SKM-1 treated with dmso at 0.1 percent for 144 hours (cell line): Measurements from ENCODE around the gene C6.
"Not testable (repeated sequence)": the region's sequence is repeated elsewhere in the genome, so short reads cannot be mapped to it uniquely, and the experiment has no call there.

Source experiments
- DNase-seq: peaks from one replicate; lab custom pipeline; 2025; ENCODE audit not compliant: unreplicated experiment; lab: John Stamatoyannopoulos, UW

C6 gene

DNA sequence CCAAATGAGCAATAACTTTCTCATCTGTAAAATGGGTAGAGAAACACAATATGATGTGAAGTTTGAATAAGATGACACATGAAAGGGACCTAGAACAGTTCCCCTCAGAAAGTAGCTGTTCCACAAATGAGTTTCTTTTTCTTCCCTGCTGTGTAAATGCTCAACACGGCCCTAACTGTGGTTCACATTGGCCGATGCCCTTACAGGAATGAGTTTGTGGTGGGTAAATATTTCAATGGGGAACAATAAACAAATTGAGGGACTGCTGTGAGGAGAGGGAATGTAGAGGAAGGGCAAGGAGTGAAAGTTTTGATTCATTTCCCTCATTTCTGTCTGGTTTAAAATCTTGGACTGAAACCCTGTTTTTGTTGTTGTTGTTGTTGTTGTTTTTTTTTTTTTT lies 12.8 kb downstream of the C6 start:
- no peak for DNase-seq

DNA sequence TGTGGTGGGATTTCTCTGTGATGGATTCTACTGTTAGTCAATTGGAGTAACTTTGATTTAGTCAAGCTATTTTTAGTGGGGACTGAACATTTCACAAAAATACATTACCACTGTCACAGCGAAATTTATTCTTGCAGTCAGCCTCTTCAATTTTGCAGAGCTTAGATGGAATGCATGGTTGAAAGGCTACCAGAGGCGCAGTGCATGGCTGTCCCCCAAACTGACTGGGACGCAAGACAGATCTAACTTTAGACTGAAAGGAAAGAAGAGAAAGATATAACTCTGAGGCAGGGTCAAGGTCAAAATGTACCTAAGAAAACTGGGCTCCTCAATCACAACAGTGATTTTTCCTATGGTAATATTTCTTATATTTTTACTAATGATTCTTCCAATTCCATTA lies 13.7 kb downstream of the C6 start:
- no peak for DNase-seq

DNA sequence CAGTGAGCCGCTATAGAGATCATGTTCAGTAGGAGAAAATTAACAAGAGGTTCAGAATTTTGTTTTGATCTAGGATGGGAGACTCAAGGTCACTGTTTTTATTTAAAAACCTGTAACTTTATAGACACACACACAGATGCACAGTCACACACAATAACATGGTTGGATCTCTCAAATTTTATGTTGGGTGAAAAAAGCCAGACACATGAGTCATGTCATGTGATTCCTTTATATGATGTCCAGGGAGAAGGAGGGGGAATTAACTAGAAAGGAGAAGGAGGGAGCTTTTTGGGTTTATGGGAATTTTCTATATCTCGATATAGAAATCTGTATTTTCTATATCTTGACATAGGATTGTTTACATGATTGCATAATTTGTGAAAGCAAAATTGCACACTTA lies 17.1 kb downstream of the C6 start:
- DNase-seq = no peak

DNA sequence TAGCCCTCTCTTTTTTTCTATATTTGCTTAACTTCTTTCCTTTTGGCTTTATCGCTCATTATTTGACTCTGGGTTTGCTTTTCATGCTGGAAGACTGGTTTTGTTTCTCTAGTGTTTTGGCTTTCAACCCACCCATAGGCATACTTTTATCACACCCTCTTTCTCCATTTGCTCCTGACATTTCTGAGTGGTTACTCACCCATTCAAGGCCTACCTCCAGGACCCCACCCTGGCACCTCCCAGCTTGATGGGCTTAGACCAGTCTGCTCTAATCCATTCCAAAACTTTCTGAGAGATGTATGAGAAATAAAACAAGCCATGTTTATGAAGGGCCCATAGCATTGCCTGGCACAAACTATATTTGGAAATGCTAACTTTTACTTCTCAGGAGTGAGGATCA lies 18.1 kb downstream of the C6 start:
- DNase-seq = no peak

DNA sequence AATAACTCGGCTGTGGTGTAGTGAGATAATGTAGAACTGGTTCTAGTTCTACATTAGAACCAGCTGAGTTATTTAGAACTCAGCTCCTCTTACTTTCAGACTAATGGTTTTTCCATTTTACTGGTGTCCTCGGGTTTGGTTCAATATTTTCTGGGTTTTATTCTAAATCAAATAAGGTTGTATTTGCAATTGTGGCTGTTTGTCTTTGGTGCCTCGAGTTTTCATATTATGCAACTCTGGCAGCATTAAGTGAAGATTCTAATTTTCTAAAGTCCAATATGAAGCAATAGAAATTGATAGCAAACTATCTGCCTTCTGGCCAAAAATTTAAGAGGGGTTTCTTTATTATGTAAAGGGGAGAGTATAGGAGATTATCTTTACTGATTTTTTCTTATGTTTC lies 19.0 kb downstream of the C6 start:
- no peak for DNase-seq

DNA sequence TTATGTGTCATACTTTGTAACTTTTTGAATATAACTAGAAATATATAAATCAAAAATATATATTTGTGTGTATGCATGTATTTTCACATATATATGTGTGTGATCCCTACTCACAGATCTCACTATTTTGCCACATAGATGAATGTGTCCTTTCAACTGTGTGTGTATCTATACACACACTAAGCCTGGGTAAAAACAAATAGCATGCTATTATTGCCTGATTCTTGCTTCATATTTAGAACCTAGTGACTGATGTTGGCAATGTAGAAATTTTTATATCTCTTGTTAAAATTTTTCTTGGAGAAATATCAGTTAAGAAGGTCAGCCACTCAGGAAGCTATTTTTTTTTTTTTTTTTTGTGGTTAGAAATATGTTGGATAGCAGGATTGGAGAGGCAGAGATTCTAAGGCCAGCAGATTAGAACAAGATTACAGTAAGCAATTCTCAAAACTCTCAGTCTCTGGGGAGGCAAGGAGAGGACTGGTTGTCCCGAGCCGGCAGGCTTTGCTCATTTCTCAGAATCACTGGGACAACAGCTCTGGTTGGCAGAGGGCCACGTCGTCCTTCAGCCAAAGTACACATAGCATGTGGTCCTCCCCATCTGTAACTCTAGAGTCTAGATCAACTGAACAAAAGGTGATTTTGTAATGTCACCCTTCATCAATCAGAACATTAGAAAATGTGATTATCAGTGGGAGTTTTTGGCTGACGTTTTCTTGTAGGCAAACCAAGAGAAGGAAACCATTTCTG lies 19.7 kb downstream of the C6 start:
- DNase-seq = no peak

DNA sequence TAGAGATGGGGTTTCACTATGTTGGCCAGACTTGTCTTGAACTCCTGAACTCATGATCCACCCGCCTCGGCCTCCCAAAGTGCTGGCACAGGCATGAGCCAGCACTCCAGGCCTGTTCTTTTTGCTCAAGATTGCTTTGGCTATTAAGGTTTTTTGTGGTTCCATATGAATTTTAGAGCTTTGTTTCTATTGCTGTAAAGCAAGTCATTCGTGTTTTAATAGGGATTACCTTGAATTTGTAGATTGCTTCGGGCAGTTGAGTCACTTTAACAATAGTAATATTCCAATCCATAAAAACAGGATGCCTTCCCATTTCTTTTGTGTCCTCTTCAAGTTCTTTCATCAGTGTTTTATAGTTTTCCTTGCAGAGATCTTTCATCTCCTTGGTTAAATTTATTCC lies 22.1 kb downstream of the C6 start:
- no peak for DNase-seq

DNA sequence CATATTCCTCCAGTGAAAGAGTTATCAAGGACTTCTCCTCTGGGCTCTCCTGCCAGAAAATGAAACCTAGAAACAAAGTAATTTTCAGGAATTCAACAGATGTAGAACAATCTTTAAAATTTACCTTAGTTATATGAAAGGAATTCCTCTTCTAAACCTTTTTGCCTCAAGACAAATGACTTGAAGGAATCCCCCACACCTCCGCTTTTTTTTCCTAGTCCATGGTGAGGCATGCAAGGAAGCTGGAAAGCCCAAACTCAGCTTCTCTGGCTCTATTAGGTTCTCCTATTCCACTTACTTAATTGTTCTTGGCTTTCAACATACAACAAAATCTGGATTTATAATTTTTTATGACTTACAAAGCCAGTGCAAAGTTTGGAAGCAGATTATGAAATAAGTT lies 27.2 kb downstream of the C6 start:
- no peak for DNase-seq

DNA sequence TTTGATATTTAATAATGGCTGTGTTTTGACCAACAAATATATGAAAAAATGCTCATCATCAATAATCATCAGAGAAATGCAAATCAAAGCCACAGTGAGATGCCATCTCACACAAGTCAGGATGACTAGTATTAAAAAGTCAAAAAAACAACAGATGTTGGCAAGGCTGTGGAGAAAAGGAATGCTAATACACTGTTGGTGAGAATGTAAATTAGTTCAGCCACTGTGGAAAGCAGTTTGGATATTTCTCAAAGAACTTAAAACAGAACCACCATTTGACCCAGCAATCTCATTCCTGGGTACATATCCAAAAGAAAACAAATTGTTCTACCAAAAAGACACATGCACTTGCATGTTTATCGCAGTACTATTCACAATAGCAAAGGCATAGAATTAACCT lies 30.0 kb downstream of the C6 start:
- not testable (repeated sequence) for DNase-seq

DNA sequence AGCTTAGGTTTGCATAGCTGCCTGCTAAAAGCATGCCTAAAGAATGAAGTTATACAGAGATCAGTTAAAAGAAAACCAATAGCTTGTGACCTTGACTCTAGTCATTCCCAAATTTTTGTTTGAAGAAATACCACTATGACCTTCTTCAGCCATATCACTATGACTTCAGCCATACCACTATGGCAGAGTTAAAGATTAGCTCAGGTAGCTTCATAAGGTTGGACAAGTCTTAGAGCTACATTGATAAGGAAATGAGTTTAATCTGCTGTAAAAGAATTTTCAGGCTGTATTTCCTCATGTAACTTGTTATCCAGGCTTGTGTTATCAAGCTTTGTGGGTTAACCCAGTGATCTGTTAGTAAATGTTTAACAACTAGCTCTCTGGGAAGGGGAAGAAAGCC lies 30.7 kb downstream of the C6 start:
- DNase-seq = no peak

DNA sequence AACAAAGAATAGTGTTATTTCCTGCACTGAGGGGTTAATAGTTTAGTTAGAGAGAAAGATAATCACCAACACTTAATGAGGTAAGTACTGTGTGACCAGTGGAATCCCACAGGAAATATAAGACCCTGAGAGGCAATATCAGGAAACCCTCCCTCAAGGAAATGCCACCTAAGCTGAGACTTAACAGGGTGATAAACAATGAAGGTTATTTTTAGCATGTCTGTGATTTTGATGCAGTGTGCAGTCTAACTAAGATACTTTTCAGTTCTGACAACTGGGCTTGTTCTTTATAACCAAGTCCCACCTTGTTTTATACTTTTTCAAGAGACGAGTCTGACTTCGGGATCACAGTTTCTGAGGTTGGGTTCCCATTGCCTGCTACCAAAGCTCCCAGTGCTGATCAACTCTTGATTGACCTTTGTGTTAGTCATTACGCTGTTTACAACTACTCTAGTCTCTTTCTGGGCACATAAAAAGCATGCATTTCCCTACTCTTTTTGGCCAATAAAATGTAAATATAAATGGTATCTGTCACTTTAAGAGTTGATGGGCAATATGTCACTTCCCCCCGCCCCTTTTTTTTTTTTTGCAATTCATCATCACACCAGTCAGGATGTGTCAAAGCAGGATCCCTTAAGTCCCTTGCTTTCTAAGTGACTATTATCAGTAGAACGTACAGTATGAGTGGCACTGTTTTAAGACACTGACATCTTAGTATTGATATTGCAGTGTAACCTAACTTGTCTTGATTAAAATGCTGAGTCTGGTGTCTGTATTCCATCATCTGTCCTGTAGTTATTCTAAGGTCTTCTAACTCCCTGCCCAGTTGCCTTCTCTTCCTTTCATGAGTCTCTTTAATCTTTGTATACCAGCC lies 31.4 kb downstream of the C6 start:
- no peak for DNase-seq

DNA sequence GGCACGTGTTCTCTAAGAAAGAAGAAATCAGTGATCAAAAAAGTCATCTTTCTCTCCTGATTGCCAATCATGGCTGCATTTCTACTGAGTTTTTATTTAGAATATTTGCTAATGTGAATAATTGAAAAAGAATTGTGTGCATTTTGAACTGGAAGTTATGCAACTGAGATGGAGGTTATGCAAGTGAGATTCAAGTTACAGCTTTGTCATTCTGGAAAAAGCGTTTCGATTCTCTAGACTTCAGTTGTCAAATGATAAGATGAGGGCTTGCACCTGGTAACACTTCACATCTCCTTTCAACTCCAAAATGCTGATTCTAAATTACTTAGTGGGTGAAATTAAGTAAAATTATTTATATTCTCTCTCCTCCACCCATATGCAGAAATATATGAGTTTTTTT lies 36.4 kb downstream of the C6 start:
- DNase-seq = no peak

DNA sequence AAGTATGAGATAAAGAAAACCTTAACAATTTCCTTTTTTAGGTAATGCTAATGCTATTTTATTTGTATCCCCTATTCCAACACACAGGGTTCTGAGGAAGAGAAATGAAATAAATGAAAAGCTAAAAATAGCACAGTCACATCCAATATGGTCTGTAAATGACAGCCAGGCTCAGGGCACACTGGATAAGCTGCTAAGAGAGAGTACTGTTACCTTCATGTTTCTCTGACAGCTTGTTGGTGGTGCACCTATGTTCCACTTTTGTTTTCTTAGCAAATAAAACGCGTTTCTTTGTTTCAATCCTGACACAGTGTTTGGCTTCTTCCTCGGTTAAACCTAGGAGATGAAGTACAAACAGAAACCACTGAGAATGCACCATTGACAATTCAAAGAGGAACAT lies 41.3 kb downstream of the C6 start:
- no peak for DNase-seq

DNA sequence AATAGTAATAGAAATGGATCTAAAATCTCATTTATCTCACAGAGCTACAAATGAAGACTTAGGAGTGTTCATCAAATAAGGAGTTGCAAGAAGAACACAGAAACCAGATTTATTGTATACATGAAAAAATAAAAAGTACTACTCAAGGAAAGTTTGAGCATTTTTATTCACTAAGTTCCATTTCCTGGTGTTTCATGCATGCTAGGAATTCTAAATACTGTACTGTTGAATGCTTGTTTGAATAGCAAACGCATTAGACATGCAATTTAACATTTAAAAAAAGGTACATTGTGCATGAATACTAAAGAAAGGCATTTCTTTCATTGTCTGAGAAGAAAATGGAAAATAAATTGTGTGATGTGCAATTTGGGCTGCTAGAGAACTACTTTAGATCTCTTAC lies 52.1 kb downstream of the C6 start:
- DNase-seq = no peak

DNA sequence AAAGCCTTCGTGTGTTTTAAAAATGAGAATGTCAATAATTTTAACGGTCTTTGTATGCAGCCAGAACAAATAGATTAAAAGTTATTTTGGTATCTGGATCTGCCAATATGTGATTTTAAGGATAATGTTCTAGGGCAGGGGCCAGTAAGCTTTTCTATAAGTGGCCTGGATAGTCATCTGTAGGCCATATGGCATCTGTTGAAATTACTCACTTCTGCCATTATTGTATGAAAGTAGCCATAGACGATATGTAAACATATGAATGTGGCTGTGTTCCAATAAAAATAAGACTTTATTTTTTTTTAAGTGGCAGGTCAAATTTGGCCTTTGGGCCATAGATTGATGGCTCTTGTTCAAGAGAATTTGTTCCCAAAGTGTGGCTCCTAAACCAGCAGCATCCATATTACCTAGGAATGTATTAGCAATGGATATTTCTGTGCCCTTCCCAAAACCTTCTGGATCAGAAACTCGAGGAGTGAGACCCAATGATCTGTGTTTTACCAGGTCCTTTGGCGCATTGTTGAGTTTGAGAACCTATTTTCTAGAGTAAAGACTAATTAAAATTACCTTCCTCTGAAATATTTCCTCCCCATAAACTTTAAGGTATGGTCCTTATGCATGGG lies 55.9 kb downstream of the C6 start:
- DNase-seq = no peak

DNA sequence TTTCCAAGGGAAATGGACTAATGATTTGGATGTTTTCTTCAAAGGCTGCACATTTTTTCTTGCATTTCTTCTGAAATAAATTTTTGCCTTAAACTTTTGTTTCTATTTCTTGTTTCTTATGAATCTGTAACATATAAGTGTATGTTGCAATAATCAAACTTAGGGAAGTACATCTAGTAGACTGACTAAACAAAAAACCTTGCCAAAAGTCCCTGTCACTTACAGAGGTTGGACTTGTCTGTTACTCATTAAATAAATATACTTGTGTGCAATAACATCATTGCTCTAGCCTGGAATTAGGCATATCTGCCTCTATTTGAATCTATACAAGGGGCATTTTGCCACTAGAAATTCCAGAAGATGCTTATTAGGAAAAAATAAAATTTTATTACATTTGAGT lies 56.6 kb downstream of the C6 start:
- DNase-seq = no peak

DNA sequence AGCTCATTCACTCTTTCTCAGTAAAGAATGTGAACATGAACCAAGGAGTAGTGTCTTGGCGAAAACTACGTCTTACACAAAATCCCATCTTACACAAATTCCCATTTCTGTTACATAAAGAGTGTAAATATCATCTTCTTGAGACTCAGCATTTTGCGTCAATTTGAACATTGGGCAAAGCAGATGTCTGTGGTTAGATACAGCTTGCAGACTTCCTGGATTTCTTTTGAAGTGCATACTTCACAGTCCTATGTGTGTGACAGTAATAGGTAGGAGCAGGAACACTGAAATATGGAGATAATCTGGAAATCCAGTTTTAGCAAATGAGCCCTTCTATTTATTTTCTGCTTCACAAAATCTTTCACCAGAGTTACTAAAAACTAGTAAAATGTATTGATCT lies 58.8 kb downstream of the C6 start:
- DNase-seq = no peak

DNA sequence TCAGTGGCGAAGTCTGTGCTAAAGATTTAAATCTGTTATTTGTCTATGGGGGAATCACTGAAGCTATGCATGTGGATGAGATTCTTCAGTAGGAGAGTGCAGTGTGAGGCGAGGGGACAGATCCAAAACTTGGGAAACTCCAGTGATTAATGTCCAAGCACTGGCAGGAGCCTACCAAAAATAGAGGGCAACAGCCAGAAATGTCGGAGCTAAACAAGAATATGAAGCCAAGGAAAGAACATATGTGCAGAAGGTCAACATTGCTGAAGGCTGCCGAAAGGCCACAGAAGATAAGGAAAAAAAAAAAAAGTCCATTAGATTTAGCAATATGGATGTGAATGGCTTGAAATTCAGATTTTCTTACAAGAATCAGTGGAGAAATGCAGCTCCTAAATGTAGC lies 61.8 kb downstream of the C6 start:
- no peak for DNase-seq

DNA sequence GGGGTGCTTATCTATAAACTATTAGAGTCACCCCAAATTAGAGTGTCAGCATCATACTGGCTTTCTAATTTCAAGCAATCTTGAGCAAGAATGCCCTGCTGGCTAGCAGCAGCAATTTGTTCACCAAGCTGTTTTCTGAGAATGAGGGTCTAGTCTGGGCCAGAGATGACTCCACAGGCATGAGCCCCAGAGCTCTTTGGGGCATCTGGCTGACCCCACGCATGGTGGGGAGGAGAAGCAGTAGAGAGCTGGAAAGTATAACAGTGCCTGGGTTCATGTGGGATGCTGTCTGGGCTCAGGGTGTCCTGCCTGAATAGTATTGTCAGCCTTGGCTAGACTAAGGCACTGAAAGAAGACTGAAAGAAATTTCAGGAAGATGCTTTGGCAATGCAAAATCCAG lies 64.9 kb downstream of the C6 start:
- no peak for DNase-seq

DNA sequence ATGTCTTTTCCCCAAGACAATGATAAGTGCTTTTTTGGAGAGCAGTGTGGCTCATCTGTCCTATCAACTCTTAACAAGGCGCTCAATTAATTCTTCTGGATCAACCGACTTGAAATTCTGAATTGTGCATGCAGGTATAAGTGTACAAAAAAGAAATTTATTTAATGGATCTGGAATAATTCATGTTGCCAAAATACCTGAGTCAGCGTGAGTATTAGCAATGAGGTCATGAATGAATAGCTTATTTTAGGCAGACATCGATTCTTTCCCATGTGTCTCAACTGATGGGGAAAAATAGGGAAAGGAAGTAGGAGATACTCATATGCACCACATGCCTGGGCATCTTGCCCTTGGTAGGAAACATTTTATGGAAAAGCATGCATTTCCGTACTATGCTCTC lies 68.0 kb downstream of the C6 start:
- no peak for DNase-seq

DNA sequence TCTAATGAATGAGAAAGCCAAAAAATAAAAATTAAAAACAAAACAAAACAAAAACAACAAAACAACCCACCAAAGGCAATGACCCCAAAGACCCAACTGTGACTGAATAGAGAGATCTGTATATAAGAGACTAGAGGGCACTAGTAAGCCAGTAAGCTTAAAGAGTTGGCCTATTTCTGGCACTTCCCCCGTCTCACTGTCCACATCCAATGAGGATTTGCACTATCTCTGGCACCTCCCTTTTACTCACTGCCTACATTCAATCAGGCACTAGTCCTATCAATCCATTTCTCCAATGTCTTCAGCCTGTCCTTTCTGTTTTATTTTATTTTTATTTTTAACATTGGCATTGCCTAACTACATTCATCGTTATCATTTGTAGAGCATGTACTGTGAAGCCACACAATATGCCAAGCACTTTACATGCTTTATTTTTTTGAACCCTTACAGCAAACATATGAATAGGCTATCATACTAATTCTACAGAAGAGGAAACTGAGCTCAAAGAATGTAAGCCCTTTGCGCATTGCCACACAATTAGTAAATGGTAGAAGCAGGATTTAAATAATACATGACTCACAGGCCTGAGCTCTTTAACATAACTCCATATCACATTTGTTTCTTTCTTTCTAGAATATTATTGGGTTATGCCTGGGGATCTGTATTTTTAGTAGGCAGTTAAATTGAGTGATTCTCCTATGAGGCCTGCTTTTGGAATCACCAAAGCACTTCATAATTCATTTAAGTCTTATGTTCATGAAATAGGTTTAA lies 70.0 kb downstream of the C6 start:
- DNase-seq = no peak
